HepG2 (cell line): Measurements from ENCODE around the gene RNU6-1. TPM values are rescaled to one million over a fixed set of nuclear protein-coding genes. Genes with fewer than 3 reads are reported as not detected.

Source experiments
- ATAC-seq: fragments of 200-7000 bp; cut with Tn5 transposase; 3 replicates; pipeline ENCODE4 v1.9.1; 2020; ENCODE audit warnings: mild to moderate bottlenecking, moderate library complexity
- BruUV-seq: library from RNA; stranded (reverse); fragments of 400-500 nt; replicated peaks from 2 replicates; lab custom pipeline; 2021; lab: Mats Ljungman, UMichigan
- CTCF ChIA-PET: fragments of 300-600 bp; formaldehyde crosslinking; extraction: SDS; loops from one replicate; lab custom pipeline; 2021; ENCODE audit warnings: low total read pairs, inconsistent platforms, low intra/inter-chr PET ratio; lab: Yijun Ruan, JAX
- POLR2A ChIA-PET: fragments of 350-600 bp; sonication (Branson Sonifier 250); formaldehyde crosslinking; loops from one replicate; lab custom pipeline; 2020; ENCODE audit warnings: antibody characterized with exemption, inconsistent platforms; lab: Yijun Ruan, JAX
- DNase-seq: peaks from one replicate; pipeline ENCODE4 v3.0.0-alpha.2; 2015; ENCODE audit warnings: low spot score
- FAIRE-seq: peaks from 3 replicates; lab custom pipeline; 2011; peaks lifted over from hg19 to GRCh38; lab: Jason Lieb, UNC
- H2AFZ ChIP-seq: one replicate; pipeline ENCODE4 v1.6.1; 2011; ENCODE audit warnings: low read length, inconsistent platforms
- H3K27ac ChIP-seq: fragments of 300-600 bp; 3 replicates; pipeline ENCODE4 v1.8.0; 2011; ENCODE audit warnings: mixed run types, mild to moderate bottlenecking, mixed read lengths, low read length, inconsistent platforms; ENCODE audit not compliant: insufficient read depth; ENCODE audit errors: extremely low read length
- H3K27me3 ChIP-seq, 2 experiments: fragments of 200-600 bp in 1 of 2; 2 replicates in 1 of 2; 3 replicates in 1 of 2; pipeline versions ENCODE4 v1.6.0 to v1.8.0; 2011; ENCODE audit warnings: low read length in 2 of 2, mild to moderate bottlenecking in 2 of 2, moderate library complexity in 2 of 2, inconsistent platforms in 1 of 2; ENCODE audit not compliant: insufficient read depth in 2 of 2, control insufficient read depth in 1 of 2
- H3K36me3 ChIP-seq, 2 experiments: fragments of 200-600 bp in 1 of 2; replicated peaks in 1 of 2; 2 replicates in 1 of 2; 3 replicates in 1 of 2; pipeline versions ENCODE4 v1.5.1 to v1.8.0; 2011; ENCODE audit warnings: low read length in 2 of 2, inconsistent platforms in 1 of 2; ENCODE audit not compliant: insufficient read depth in 2 of 2, control insufficient read depth in 1 of 2
- H3K4me1 ChIP-seq: 2 replicates; pipeline ENCODE4 v1.5.1; 2012; ENCODE audit warnings: low read length, inconsistent platforms; ENCODE audit not compliant: insufficient read depth
- H3K4me2 ChIP-seq: 2 replicates; pipeline ENCODE4 v1.6.0; 2011; ENCODE audit warnings: low read depth, low read length, inconsistent platforms
- H3K4me3 ChIP-seq, 3 experiments: fragments of 200-600 bp in 1 of 3; sonication (generic), shearing (Covaris generic) in 1 of 3; replicated peaks in 1 of 3; 2 replicates each; pipeline ENCODE4 v1.5.1; 2011 to 2016; ENCODE audit warnings: low read length in 3 of 3, inconsistent platforms in 2 of 3, low read depth in 2 of 3, mild to moderate bottlenecking in 2 of 3, control low read depth in 1 of 3, mixed read lengths in 1 of 3; ENCODE audit not compliant: insufficient read depth in 1 of 3
- H3K79me2 ChIP-seq: one replicate; pipeline ENCODE4 v1.6.1; 2011; ENCODE audit warnings: low read length, inconsistent platforms; ENCODE audit not compliant: insufficient read depth
- H3K9ac ChIP-seq: 2 replicates; pipeline ENCODE4 v1.6.0; 2011; ENCODE audit warnings: mild to moderate bottlenecking, low read depth, low read length, inconsistent platforms; ENCODE audit not compliant: insufficient read depth
- H3K9me3 ChIP-seq: 2 replicates; pipeline ENCODE4 v1.5.1; 2012; ENCODE audit warnings: mild to moderate bottlenecking, low read length
- H4K20me1 ChIP-seq: 2 replicates; pipeline ENCODE4 v1.6.0; 2011; ENCODE audit warnings: inconsistent platforms, mild to moderate bottlenecking, low read length, moderate library complexity; ENCODE audit not compliant: insufficient read depth
- AGO1 ChIP-seq: fragments of 200-400 bp; formaldehyde crosslinking; IDR thresholded peaks from 2 replicates; pipeline ENCODE4 v1.6.1; 2017; ENCODE audit warnings: mild to moderate bottlenecking, low read depth, low read length, moderate library complexity; ENCODE audit not compliant: poor library complexity, severe bottlenecking
- BRCA1 ChIP-seq: sonication (generic); formaldehyde crosslinking; IDR thresholded peaks from 2 replicates; pipeline ENCODE4 v1.4.0; 2020; ENCODE audit warnings: missing genetic modification reagents
- EZH2 ChIP-seq: conservative IDR thresholded peaks from 2 replicates; pipeline ENCODE4 v1.6.1; 2012; ENCODE audit warnings: mild to moderate bottlenecking, low read depth, low read length, moderate library complexity
- JDP2 ChIP-seq: sonication (generic); formaldehyde crosslinking; IDR thresholded peaks from 2 replicates; pipeline ENCODE4 v1.8.1; 2022; ENCODE audit warnings: missing genetic modification reagents, borderline replicate concordance
- MIXL1 ChIP-seq: IDR thresholded peaks from 2 replicates; pipeline ENCODE4 v1.6.1; 2016
- TAF1 ChIP-seq: sonication (generic); formaldehyde crosslinking; IDR thresholded peaks from 2 replicates; pipeline ENCODE4 v1.4.0; 2020; ENCODE audit warnings: missing genetic modification reagents
- TFE3 ChIP-seq: IDR thresholded peaks from 2 replicates; pipeline ENCODE4 v1.6.1; 2016
- ZBTB20 ChIP-seq: sonication (generic); formaldehyde crosslinking; IDR thresholded peaks from 2 replicates; pipeline ENCODE4 v1.8.1; 2023; ENCODE audit warnings: missing genetic modification reagents, low read depth, mild to moderate bottlenecking, borderline replicate concordance
- ZC3H13 ChIP-seq: sonication (generic); formaldehyde crosslinking; IDR thresholded peaks from 2 replicates; pipeline ENCODE4 v1.8.1; 2023; ENCODE audit warnings: mild to moderate bottlenecking, missing genetic modification reagents, moderate library complexity
- ZMAT3 ChIP-seq: sonication (generic); formaldehyde crosslinking; conservative IDR thresholded peaks from 2 replicates; pipeline ENCODE4 v1.7.0; 2021; ENCODE audit warnings: missing genetic modification reagents
- ZNF326 ChIP-seq: sonication (generic); formaldehyde crosslinking; IDR thresholded peaks from 2 replicates; pipeline ENCODE4 v1.4.0; 2020; ENCODE audit warnings: missing genetic modification reagents, borderline replicate concordance
- ZNF331 ChIP-seq: sonication (generic); formaldehyde crosslinking; IDR thresholded peaks from 2 replicates; pipeline ENCODE4 v1.4.0; 2020; ENCODE audit warnings: missing genetic modification reagents
- ZNF367 ChIP-seq: sonication (generic); formaldehyde crosslinking; IDR thresholded peaks from 2 replicates; pipeline ENCODE4 v1.4.0; 2020; ENCODE audit warnings: missing genetic modification reagents, borderline replicate concordance
- ZSCAN20 ChIP-seq: sonication (generic); formaldehyde crosslinking; IDR thresholded peaks from 2 replicates; pipeline ENCODE4 v1.4.0; 2020; ENCODE audit warnings: missing genetic modification reagents, mild to moderate bottlenecking, borderline replicate concordance
- WGBS: methylation state at CpG from one replicate; pipeline ENCODE4 v1.1.6; 2017; ENCODE audit warnings: low lambda C conversion rate; 5-methylcytosine and 5-hydroxymethylcytosine counted together
- in situ Hi-C: cut with HindIII; loops from 2 replicates; pipeline ENCODE4 v1.10.0; 2017; ENCODE audit warnings: low pct_unique_long_range_greater_than_20kb; ENCODE audit not compliant: extremely low pct_ligation_motif_present
- intact Hi-C: fragments of 100-400 bp; cut with micrococcal nuclease; formaldehyde crosslinking; loops from one replicate; pipeline ENCODE4 v1.10.0; 2022; ENCODE audit not compliant: unreplicated experiment
- polyA plus RNA-seq, 8 experiments: library from polyadenylated mRNA; depleted of rRNA in 3 of 8; stranded (reverse) in 7 of 8; unstranded in 1 of 8; fragments of >200 nt; fragmentation: Illumina TruSeq in 4 of 8; extraction: Trizol in 4 of 8; gene quantifications; 2 replicates each; pipeline versions ENCODE4 v1.2.1 to v1.2.3, GENCODE V29; 2011 to 2016; ENCODE audit warnings: low read depth in 4 of 8, missing spikeins in 1 of 8, mixed read lengths in 1 of 8; ENCODE audit not compliant: insufficient read depth in 1 of 8
- total RNA-seq, 5 experiments: library from RNA; depleted of rRNA; stranded (reverse); fragments of >200 nt; fragmentation: Illumina TruSeq; extraction: Trizol; gene quantifications; 2 replicates each; pipeline ENCODE4 v1.2.3, GENCODE V29; 2016; ENCODE audit warnings: low read depth in 1 of 5
- TF ChIP-seq, protein P1 (sequence below): sonication (generic); formaldehyde crosslinking; IDR thresholded peaks from 2 replicates; pipeline ENCODE4 v1.4.0; 2020; ENCODE audit warnings: mild to moderate bottlenecking, low read depth, missing genetic modification reagents

RNU6-1 gene
- total and polyA plus RNA-seq, 2 of the 13 experiments (the other 11 are each of a cell fraction or from before 2014, with no cell fraction given), result under 0.01 TPM; not detected in 1

DNA sequence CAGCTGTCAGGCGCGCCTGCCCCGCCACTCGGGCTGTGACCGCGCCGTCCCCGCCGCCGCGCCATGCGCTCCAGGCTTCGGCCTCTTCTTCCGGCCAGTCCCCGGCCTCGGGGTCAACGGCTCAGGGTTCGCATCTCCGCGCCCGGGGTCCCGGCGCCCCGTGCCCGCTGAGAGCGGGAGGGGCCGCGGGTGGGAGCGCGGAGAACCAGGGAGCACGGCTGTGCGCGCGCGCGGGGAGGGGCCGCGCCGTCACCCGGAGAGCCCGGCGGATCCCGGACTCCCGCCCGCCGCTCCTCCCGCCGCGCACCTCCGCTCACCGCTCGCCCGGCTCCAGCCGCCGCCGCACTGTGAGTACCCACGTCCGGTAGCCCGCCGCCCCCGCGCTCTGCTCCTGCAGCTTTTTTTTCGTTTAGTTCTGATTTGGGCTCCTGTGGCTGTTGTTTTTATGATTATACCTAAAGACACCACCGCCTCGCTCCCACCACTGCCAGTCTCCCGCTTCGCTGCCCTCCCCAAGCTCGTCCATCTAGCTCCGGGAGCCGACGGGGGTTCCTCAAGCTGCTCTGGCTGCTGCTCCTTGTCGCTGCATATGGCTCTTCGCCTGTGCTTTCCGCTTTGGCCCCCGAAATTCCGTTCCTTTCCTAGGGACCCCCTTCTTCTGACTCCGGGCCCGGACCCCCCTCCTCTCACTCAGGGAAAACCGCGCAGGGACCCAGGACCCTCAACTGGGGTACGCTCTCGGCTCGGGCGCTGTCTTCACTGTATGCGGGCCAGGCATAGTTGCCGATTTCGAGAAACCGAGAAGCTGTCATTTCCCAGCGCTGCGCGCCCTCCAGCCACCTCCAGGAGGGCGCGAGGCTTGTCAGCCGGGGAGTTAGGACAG is 16.3 kb downstream of the RNU6-1 start:
- H3K9ac ChIP-seq, result no peak overlapping the region
- no peak overlapping the region for H3K27ac ChIP-seq
- no peak for ATAC-seq
- in situ Hi-C loops (no loop called here), intact Hi-C loops (no loop called here)
- H3K27me3 ChIP-seq, result peaks cover 15 to 59% of the 10 kb centered on the region in 2 experiments
- BruUV-seq, result no TSS peak
- H3K4me1 ChIP-seq, result no peaks in the 10 kb centered on the region
- peak overlapping the region; percentile 7; the same call in 1 of the 2 replicates for H3K4me2 ChIP-seq
- H2AFZ ChIP-seq, result no peak overlapping the region
- TF ChIP-seq EZH2 (0 out of 2 replicates have a peak, but pooled peaks have one; percentile 69), MIXL1 (no peak)
- no peak for FAIRE-seq
- 22% methylated on average over 42 of the region's 94 CpGs for WGBS
- H3K4me3 ChIP-seq, result no peak overlapping the region
- DNase-seq, result no peak
- no peaks in the 10 kb centered on the region for H3K79me2 ChIP-seq
- H4K20me1 ChIP-seq, result peaks cover 8% of the 10 kb centered on the region; the same call in 1 of the 2 replicates
- POLR2A ChIA-PET, result no interaction called here
- no peaks in the 10 kb centered on the region for H3K36me3 ChIP-seq
- no peaks in the 10 kb centered on the region for H3K9me3 ChIP-seq
- CTCF ChIA-PET, result no interaction called here

DNA sequence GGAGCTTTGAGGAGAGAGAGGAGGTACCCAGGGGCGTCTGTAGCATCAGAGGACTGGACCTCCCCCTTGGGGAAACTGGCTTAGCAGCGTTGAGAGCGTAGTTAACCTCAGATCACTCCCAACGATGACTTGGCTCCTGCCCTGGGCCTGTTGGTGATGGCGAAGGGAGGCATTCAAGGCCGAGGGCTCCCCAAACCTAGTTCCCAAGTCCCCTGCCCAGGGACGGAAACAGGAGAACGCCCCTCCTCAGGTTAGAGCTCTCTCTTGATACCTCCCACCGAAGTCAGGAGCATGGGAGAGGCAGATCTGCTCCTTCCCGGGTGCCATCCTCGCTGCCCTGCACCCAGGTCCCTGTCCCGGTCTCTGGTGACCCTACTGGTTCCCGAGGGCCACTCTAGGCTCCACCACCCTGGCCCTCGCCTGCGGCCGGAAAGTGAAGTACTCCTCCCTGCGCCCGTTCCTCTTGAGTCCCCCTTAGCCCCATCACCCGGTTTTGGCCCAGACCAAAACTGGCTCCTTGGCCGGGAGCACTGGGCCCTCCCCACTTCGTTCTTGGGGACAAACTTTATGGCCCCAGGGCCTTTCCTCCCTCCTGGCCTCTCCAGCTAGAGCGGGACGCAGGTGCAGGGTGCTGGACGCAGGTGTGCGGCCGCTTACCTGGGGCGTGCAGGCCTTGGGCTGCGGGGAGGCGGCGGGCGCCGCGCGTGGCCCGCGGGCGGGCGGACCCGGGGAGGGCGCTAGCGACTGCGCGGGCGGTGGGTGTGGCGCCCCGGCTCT is 17.1 kb downstream of the RNU6-1 start:
- DNase-seq (no peak), ATAC-seq (no peak), FAIRE-seq (no peak)
- in situ Hi-C loops (no loop called here), intact Hi-C loops (no loop called here)
- CTCF ChIA-PET, result no interaction called here
- POLR2A ChIA-PET, result no interaction called here
- Histone ChIP-seq H3K79me2 (no peaks in the 10 kb centered on the region), H3K9me3 (no peaks in the 10 kb centered on the region), H3K27ac (no peak overlapping the region), H3K4me1 (no peaks in the 10 kb centered on the region), H3K9ac (no peak overlapping the region), H3K36me3 (no peaks in the 10 kb centered on the region), H3K4me3 (no peak overlapping the region), H3K27me3 (peaks cover 15 to 50% of the 10 kb centered on the region in 2 experiments), H2AFZ (no peak overlapping the region), H3K4me2 (no peak overlapping the region), H4K20me1 (peaks cover 8% of the 10 kb centered on the region; the same call in 1 of the 2 replicates)
- 39% methylated on average over 16 of the region's 46 CpGs for WGBS
- BruUV-seq, result no TSS peak
- TF ChIP-seq BRCA1 (CRISPR knock-in tag), result no peak
- TF ChIP-seq, protein P1, sequence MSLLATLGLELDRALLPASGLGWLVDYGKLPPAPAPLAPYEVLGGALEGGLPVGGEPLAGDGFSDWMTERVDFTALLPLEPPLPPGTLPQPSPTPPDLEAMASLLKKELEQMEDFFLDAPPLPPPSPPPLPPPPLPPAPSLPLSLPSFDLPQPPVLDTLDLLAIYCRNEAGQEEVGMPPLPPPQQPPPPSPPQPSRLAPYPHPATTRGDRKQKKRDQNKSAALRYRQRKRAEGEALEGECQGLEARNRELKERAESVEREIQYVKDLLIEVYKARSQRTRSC (CRISPR knock-in tag), result no peak
- no peak for TF ChIP-seq ZNF367 (CRISPR knock-in tag)
- TF ChIP-seq ZBTB20 (CRISPR knock-in tag), result no peak
- TF ChIP-seq TAF1 (CRISPR knock-in tag), result no peak
- TF ChIP-seq ZC3H13, result no peak
- no peak for TF ChIP-seq JDP2 (CRISPR knock-in tag)
- TF ChIP-seq AGO1, result no peak
- TF ChIP-seq ZNF326 (CRISPR knock-in tag), result no peak
- TF ChIP-seq ZMAT3 (CRISPR knock-in tag), result no peak
- TF ChIP-seq ZSCAN20 (CRISPR knock-in tag), result no peak
- no peak for TF ChIP-seq ZNF331 (CRISPR knock-in tag)
- no peak for TF ChIP-seq TFE3
